GM12875 (cell line): ENCODE measurements around the gene WNK2.

Experiments used
- H3K4me3 ChIP-seq: one replicate; pipeline ENCODE4 v1.5.1; 2011; ENCODE audit warnings: low read depth, low read length, control low read depth
- TF ChIP-seq, protein P1 (sequence below): IDR thresholded peaks from 2 replicates; pipeline ENCODE4 v1.5.1; 2011; ENCODE audit warnings: low read depth, mild to moderate bottlenecking, control low read depth, inconsistent platforms, low read length, moderate library complexity, borderline replicate concordance; ENCODE audit not compliant: insufficient read depth

Gene WNK2

DNA sequence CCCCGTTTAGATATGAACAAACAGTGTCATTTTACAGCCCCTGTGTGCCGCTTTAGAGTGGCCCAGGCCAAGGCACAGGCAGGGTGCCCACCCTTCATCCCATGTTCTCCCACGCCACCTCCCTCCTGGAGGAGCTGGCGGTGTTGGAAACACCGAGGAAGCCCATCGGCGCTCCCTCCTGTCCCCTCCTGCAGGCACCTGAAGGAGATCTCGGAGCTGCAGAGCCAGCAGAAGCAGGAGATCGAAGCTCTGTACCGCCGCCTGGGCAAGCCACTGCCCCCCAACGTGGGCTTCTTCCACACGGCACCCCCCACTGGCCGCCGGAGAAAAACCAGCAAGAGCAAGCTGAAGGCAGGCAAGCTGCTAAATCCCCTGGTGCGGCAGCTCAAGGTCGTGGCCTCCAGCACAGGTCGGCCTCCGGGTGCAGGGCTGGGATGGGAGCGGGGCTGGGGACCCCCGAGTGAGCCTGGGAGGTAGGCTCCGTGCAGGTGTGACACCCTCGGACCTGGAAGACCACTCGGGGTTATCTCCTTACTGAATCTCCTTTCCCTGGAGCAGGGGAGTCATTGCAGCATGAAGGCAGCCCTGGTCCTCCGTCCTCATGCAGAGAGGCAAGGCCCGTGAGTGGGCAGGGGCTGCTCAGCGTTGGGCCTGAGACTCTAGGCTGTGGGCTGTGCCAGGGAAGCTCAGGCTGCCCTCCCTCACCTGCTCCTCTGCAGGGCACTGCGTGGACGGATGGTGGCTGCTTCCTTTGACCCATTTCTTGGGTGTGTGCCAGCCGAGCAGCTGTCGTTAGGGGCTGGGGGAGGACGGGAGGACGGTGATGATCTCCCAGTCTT lies 113.9 kb downstream of the WNK2 start:
- H3K4me3 ChIP-seq, result no peak overlapping the region
- TF ChIP-seq, protein P1, sequence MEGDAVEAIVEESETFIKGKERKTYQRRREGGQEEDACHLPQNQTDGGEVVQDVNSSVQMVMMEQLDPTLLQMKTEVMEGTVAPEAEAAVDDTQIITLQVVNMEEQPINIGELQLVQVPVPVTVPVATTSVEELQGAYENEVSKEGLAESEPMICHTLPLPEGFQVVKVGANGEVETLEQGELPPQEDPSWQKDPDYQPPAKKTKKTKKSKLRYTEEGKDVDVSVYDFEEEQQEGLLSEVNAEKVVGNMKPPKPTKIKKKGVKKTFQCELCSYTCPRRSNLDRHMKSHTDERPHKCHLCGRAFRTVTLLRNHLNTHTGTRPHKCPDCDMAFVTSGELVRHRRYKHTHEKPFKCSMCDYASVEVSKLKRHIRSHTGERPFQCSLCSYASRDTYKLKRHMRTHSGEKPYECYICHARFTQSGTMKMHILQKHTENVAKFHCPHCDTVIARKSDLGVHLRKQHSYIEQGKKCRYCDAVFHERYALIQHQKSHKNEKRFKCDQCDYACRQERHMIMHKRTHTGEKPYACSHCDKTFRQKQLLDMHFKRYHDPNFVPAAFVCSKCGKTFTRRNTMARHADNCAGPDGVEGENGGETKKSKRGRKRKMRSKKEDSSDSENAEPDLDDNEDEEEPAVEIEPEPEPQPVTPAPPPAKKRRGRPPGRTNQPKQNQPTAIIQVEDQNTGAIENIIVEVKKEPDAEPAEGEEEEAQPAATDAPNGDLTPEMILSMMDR, result no peak

DNA sequence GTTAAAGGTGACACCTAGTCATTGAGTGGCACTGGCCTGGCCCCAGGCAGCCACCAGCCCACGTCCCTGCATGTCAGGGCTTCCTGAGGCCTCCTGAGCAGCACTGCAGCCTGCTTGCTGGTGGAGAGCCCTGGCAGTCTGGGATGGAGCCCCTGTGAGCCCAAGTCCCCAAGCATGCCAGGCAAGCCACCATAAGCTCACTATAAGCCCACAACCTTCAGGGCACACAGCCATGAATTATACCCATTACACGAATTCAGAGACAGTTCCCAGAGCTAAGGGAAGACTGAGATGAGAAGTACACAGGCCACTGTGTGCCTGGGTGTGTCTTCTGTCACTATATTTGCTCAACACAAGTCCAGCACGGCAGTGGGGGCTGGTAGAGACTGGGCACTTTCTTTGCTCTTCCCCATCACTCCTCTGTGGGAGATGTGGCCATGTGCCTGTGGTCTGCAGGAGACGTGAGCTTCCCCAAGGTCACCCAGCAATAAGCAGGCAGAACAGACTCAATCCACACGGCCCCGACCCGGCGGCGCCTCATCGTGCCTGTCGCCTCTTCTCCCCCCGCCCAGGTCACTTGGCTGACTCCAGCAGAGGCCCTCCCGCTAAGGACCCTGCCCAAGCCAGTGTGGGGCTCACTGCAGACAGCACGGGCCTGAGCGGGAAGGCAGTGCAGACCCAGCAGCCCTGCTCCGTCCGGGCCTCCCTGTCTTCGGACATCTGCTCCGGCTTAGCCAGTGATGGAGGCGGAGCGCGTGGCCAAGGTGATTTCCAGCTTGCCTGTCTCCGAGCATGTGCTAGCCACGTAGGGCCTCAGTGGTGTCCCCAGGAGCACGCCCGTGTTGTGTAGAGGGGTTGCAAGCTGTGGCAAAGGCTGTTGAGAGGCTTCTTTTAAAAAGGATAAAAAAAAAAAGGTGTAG lies 114.8 kb downstream of the WNK2 start:
- no peak overlapping the region for H3K4me3 ChIP-seq
- TF ChIP-seq, protein P1, result no peak

DNA sequence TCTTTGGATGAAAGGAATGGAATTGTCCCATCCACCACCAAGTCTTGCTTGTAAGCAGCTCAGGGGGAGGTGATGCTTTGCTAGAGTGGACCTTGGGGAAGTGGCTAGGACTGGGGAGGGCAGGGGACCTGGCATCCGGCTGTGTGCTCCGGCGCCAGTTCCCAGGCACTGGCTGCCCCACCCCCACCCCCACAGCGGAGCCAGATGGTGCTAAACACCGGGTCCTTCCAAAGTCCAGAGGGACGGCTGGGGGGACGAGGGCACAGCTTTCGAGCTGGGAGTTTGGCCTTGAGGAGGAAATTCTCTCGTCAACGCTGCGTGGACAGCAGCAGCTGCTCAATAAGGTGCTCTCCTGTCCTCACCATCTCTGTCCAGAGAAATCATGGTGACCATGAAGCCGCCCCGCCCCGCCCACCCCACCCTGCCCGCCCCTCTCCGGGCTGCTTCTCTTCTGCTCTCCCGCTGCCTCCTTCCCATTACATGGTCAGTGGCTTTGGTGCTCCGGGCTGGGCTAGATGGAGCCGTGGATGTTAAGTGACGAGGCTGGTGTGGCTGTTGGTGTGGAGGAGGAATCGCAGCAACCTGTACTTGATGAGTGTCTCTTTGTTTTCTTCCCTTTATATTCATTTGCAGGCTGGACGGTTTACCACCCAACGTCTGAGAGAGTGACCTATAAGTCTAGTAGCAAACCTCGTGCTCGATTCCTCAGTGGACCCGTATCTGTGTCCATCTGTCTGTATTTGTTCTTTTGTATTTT lies 115.7 kb downstream of the WNK2 start:
- no peak overlapping the region for H3K4me3 ChIP-seq
- TF ChIP-seq, protein P1, result no peak

- TF ChIP-seq, protein P1, result no peak
- no peak overlapping the region for H3K4me3 ChIP-seq
Measured at GRCh38 chr9:93300175-93300572, 116.2 kb downstream of the WNK2 start.

DNA sequence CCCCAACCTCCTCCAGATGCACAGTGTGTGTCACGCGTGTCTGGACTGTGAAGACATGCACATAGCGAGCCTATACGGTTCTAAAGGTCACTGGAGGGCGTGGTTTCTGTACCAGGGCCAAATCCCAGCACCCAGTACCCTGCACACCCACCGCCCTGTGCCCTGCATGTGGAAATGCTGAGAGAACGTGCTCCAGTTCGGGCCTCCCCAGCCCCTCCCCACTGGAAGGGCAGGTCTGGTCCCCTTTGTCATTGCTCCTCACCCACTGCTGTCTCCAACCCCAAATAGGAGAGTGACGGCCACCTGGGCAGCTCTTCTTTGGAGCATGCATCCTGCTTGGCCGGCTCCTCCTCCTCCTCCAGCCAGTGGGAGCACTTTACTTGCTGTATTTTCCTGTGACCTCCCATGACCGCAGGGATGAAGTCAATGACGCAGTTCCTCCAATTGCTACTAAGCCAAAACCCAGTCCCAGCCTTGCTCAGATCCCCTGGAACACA lies 116.7 kb downstream of the WNK2 start:
- no peak overlapping the region for H3K4me3 ChIP-seq
- TF ChIP-seq, protein P1, result no peak

- TF ChIP-seq, protein P1, result no peak
- H3K4me3 ChIP-seq, result no peak overlapping the region
Measured at GRCh38 chr9:93301291-93301811, 117.4 kb downstream of the WNK2 start.
